Upper lobe of left lung (tissue), 4 donors: ENCODE results near the gene MTMR4.

Source experiments
- EP300 ChIP-seq, 4 donors: sonication (generic); formaldehyde crosslinking; IDR thresholded peaks; one replicate each; pipeline ENCODE4 v1.5.1; 2017; ENCODE audit warnings: antibody characterized with exemption in 4 of 4, control low read depth in 2 of 4
- POLR2A ChIP-seq, 4 donors: fragments of 450-650 bp; IDR thresholded peaks; one replicate each; pipeline ENCODE4 v1.5.1; 2016 to 2017; ENCODE audit warnings: antibody characterized with exemption in 4 of 4, mild to moderate bottlenecking in 2 of 4
- POLR2AphosphoS5 ChIP-seq, 2 donors: sonication (generic); formaldehyde crosslinking; IDR thresholded peaks; one replicate each; pipeline ENCODE4 v1.5.1; 2017; ENCODE audit warnings: antibody characterized with exemption in 2 of 2

- TF ChIP-seq POLR2A (IDR thresholded peaks at IDR 0.05) (no peak), POLR2AphosphoS5 (IDR thresholded peaks at IDR 0.05) (no peak), EP300 (IDR thresholded peaks at IDR 0.05) (no peak)
Measured at GRCh38 chr17:58534901-58535421, 20.5 kb upstream of the MTMR4 start.
